SK-N-MC (cell line): ENCODE results near the gene FBXL7.

ENCODE experiments used
- DNase-seq: peaks from one replicate; pipeline ENCODE4 v3.0.0-alpha.2; 2011; ENCODE audit warnings: low read depth, low spot score
- H3K27ac ChIP-seq: fragments of 200-600 bp; sonication (generic); 2 replicates; pipeline ENCODE4 v1.5.1; 2016; ENCODE audit warnings: mixed run types
- H3K36me3 ChIP-seq: fragments of 200-600 bp; sonication (generic); 2 replicates; pipeline ENCODE4 v1.6.1; 2017; ENCODE audit warnings: antibody characterized with exemption, low read length, mixed read lengths; ENCODE audit not compliant: insufficient read depth
- H3K4me3 ChIP-seq: fragments of 200-600 bp; sonication (generic); 2 replicates; pipeline ENCODE4 v1.5.1; 2016
- H3K9ac ChIP-seq: fragments of 200-600 bp; sonication (generic); 2 replicates; pipeline ENCODE4 v1.8.0; 2017; ENCODE audit warnings: mixed run types, mixed read lengths; ENCODE audit not compliant: insufficient read length
- H3K9me3 ChIP-seq: fragments of 200-600 bp; sonication (generic); 2 replicates; pipeline ENCODE4 v1.6.1; 2017; ENCODE audit warnings: low read depth, mild to moderate bottlenecking, antibody characterized with exemption, low read length, moderate library complexity, mixed read lengths
- EZH2 ChIP-seq: fragments of 200-600 bp; sonication (generic); IDR thresholded peaks from one replicate; pipeline ENCODE4 v1.6.1; 2017; ENCODE audit warnings: antibody characterized with exemption
- FOXP2 ChIP-seq: optimal IDR thresholded peaks from 2 replicates; pipeline ENCODE3; 2011; ENCODE audit warnings: mild to moderate bottlenecking, moderate library complexity; ENCODE audit not compliant: insufficient read depth; ENCODE audit errors: extremely low read length, control extremely low read depth
- POLR2AphosphoS5 ChIP-seq: IDR thresholded peaks from 2 replicates; pipeline ENCODE4 v1.6.1; 2012; ENCODE audit warnings: mild to moderate bottlenecking, low read depth, low read length, borderline replicate concordance

The FBXL7 gene

DNA sequence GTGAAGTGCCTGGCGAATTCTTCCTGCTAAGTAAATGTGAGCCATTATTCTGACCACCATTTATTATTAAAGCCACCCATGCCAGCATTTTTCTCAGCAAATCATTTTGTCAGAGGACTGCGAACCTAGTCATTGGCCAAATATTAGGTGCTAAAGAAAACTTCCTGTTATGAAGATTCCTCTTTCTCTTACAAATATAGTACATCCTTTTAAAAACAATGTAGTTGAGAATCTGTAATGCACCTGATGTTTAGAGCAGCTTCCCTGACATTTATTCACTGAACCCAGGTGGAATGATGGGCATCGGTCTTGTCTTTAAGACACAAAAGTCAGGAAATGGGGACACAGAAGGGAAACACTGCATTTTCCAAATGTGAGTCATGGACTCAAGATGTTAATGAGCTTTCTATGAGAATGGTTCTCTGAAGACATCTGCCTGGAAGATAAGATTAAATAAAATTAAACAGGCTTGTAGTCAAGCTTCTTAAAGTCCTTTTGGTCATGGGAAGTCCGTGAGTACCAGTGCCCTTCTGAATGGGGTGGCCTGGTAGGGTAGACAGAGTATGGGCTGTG lies 290.6 kb downstream of the FBXL7 start:
- Histone ChIP-seq H3K9ac (no peak overlapping the region), H3K27ac (no peak overlapping the region), H3K36me3 (no peaks in the 10 kb centered on the region), H3K9me3 (no peaks in the 10 kb centered on the region), H3K4me3 (no peak overlapping the region)
- TF ChIP-seq EZH2 (no peak), FOXP2 (no peak), POLR2AphosphoS5 (no peak)
- DNase-seq = no peak

DNA sequence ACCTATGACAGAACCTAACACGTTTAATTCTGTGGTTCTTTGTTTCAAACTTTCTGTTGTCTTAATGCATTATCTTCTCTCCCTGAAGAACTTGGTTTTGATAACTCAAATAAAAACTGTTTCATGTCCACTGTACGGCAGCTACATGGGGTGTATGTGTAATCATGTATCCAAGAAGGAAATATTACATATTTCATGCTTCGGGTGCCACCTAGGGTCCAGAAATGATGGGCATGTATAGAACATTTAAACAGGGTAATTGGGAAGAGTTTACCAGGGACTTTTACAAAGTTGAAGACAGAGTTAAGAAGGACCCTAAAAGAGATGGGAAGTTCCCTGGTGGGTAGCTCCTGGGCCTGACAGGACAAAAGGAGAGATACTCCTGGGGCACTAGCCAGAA lies 291.3 kb downstream of the FBXL7 start:
- Histone ChIP-seq H3K9me3 (no peaks in the 10 kb centered on the region), H3K27ac (no peak overlapping the region), H3K9ac (no peak overlapping the region), H3K4me3 (no peak overlapping the region), H3K36me3 (no peaks in the 10 kb centered on the region)
- DNase-seq = no peak
- TF ChIP-seq POLR2AphosphoS5 (no peak), FOXP2 (no peak), EZH2 (no peak)

GRCh38 chr5:15791859-15792258 lies 291.9 kb downstream of the FBXL7 start:
- H3K27ac ChIP-seq = no peak overlapping the region
- TF ChIP-seq FOXP2 (no peak), POLR2AphosphoS5 (no peak), EZH2 (no peak)
- no peak for DNase-seq
- no peaks in the 10 kb centered on the region for H3K36me3 ChIP-seq
- no peak overlapping the region for H3K4me3 ChIP-seq
- H3K9me3 ChIP-seq = no peaks in the 10 kb centered on the region
- no peak overlapping the region for H3K9ac ChIP-seq

- Histone ChIP-seq H3K27ac (no peak overlapping the region), H3K4me3 (no peak overlapping the region), H3K36me3 (no peaks in the 10 kb centered on the region), H3K9ac (no peak overlapping the region), H3K9me3 (no peaks in the 10 kb centered on the region)
- DNase-seq = no peak
- TF ChIP-seq EZH2 (no peak), FOXP2 (no peak), POLR2AphosphoS5 (no peak)
Measured at GRCh38 chr5:15794052-15794985, 294.3 kb downstream of the FBXL7 start.

DNA sequence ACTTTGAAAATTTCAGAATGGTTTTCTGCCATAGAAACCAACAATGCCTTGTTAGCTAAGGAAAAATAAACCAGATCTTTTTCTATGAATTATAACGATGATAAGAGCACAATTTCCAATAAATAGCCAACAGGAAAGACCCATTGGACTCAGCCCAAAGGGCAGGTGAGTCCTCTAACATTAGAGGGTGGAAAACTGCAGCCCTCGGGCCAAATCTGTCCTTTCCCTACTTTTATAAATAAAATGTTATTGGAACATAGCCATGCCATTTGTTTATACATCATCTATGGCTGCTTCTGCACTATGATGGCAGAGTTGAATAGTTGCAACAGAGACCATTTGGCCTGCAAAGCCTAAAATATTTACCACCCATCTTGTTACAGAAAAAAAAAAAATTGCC lies 296.1 kb downstream of the FBXL7 start:
- no peak for TF ChIP-seq POLR2AphosphoS5

DNA sequence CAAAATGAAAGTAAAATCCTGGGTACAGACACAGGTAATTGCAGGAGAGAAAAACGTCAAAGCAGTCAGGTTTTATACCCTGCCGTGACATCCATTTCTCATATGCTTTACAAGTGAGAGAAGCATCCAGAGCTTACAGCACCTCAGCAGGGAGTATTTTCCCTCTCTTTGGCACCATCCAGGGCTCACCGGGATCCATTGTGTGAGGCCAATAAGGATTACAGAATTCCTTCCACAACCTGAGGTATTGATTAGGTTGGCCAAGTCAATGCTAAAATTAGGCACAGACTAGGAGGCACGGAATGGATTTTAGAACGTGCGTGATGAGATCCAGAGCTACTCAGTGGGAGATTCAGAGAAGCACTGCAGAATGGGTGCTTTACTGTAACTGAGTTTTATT lies 296.6 kb downstream of the FBXL7 start:
- H3K36me3 ChIP-seq = no peaks in the 10 kb centered on the region
- H3K9ac ChIP-seq = no peak overlapping the region
- TF ChIP-seq FOXP2 (no peak), POLR2AphosphoS5 (no peak), EZH2 (no peak)
- H3K9me3 ChIP-seq = no peaks in the 10 kb centered on the region
- H3K4me3 ChIP-seq = no peak overlapping the region
- no peak overlapping the region for H3K27ac ChIP-seq
- DNase-seq = no peak

More for the DNA sequence above, 296.1 kb downstream of the FBXL7 start:
- DNase-seq = no peak
- Histone ChIP-seq H3K9ac (no peak overlapping the region), H3K27ac (no peak overlapping the region), H3K36me3 (no peaks in the 10 kb centered on the region), H3K9me3 (no peaks in the 10 kb centered on the region), H3K4me3 (no peak overlapping the region)

DNA sequence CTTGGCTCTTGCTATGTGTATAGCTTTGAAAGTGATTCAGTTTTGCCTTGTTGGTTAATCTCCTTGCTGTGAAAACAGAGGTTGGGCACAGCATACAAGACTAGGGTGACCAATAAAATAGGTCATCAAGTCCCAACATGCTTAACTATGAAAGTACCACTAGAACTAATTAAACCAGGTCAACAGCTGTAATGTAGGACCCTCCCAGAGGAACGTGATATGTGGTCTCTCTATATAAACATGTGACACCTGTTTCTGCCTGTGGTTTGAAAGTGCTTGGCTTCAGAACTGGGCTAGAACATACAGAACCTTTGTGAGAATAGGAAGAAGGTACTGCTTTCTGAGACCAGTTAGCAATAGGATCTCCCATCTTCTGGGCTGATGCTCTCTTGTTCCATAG lies 297.1 kb downstream of the FBXL7 start:
- Histone ChIP-seq H3K9me3 (no peaks in the 10 kb centered on the region), H3K9ac (no peak overlapping the region), H3K36me3 (no peaks in the 10 kb centered on the region), H3K27ac (no peak overlapping the region), H3K4me3 (no peak overlapping the region)
- TF ChIP-seq FOXP2 (no peak), EZH2 (no peak), POLR2AphosphoS5 (no peak)
- no peak for DNase-seq

- Histone ChIP-seq H3K9ac (no peak overlapping the region), H3K27ac (no peak overlapping the region), H3K9me3 (no peaks in the 10 kb centered on the region), H3K36me3 (no peaks in the 10 kb centered on the region), H3K4me3 (no peak overlapping the region)
- no peak for DNase-seq
- TF ChIP-seq POLR2AphosphoS5 = no peak
Measured at GRCh38 chr5:15798006-15798405, 298.0 kb downstream of the FBXL7 start.

GRCh38 chr5:15799014-15799413 lies 299.0 kb downstream of the FBXL7 start:
- TF ChIP-seq EZH2 = no peak
- Histone ChIP-seq H3K27ac (no peak overlapping the region), H3K36me3 (no peaks in the 10 kb centered on the region), H3K9me3 (no peaks in the 10 kb centered on the region), H3K4me3 (no peak overlapping the region), H3K9ac (no peak overlapping the region)
- DNase-seq = no peak
